CD4-positive, alpha-beta T cell treated with Interferon gamma for 1 hour (primary cell): ENCODE measurements around the gene COQ7.

Source experiments
- DNase-seq: peaks from one replicate; pipeline ENCODE4 v3.0.0-alpha.2; 2020

COQ7 gene

GRCh38 chr16:19067349-19068236 lies at the start of gene COQ7:
COQ7 (plus strand) TSS chr16:19067614; CDS start chr16:19067665, 51 bp downstream.
- peak; percentile 99 for DNase-seq

GRCh38 chr16:19020689-19021088 lies 46.7 kb upstream of the COQ7 start:
- DNase-seq = no peak

DNA sequence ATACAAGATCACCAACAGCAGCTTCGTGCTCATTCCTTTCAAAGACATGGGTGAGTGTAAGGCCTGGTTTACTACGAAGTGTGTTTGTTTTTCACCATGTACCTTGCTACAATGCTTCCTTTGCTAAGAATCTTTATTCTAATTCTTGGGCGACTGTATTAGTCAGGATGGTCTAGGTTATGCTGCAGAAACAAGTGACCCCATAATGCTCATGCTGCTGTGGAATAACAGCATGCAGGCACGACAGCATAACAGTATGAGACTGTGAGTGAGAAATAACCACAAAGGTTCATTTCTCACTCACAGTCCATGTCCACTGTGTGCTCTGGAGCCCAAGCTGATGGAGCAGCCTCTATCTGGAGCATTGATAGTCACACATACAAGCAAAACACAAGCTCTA lies 45.7 kb upstream of the COQ7 start:
- no peak for DNase-seq

DNA sequence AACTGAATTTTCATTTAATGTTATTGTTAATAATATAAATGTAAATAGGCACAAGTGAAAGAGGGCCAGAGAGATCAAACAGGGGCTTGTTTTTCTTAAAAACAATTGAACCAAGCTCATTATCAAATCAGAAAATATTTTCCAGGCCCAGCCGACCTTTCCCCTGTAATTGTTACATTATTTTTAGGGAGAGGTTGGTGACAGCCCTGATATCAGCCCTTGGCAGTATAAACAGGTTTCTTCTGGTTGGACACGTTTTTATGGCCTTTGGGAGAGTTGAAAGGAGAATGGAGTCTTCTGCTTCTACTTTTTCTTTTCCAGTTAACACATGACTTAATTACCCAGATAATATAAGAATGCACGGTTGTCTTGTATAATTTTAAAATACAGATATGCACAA lies 40.0 kb upstream of the COQ7 start:
- DNase-seq = no peak

GRCh38 chr16:19029980-19030379 lies 37.4 kb upstream of the COQ7 start:
- no peak for DNase-seq

- DNase-seq = no peak
These were observed 35.7 kb upstream of the COQ7 start for GRCh38 chr16:19031738-19032137.

DNA sequence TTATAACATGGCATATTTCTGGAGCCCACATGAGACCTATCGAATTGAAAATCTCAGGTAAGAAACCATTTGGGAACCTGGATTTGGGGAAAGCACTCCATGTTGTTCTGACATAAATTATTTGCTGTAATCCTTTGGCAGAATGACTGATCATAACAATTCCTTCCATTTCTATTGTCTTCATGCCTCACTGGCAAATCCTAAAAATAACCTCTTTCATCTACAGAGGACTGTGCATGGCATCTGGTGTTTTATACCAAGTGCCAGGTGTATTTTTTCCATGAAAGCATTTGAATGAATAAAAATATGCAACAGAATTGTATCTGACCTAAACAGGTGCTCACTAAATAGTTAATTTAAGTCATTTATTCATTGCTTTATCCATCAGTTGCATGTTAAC lies 33.7 kb upstream of the COQ7 start:
- no peak for DNase-seq

GRCh38 chr16:19040400-19040799 lies 27.0 kb upstream of the COQ7 start:
- no peak for DNase-seq

- DNase-seq = no peak
These were observed 22.6 kb upstream of the COQ7 start for GRCh38 chr16:19044769-19045168.

GRCh38 chr16:19046062-19046461 lies 21.4 kb upstream of the COQ7 start:
- DNase-seq = no peak

DNA sequence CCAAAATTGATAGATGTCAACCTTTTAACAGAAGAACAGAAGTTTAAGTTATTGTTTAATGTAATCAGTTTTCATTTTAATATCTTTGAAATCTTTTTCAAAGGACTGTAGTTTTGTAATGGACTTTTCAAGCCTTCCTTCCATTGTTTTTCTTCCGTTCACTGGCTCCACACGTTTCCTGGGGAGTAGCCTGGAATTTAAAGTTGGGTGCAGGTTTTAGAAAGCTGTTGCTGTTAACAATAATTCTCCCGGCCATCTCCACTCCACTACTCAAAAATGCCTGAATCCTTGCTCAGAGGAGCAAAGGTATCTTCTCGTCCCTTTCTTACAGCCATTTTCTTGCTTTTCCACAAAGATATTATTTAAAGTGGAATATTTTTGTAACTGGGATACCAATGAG lies 4.7 kb upstream of the COQ7 start:
- no peak for DNase-seq

- DNase-seq = no peak
These were observed 446 bp upstream of the COQ7 start for GRCh38 chr16:19066988-19067348.

- DNase-seq = no peak
These were observed 912 bp downstream of the COQ7 start for GRCh38 chr16:19068237-19068815.

DNA sequence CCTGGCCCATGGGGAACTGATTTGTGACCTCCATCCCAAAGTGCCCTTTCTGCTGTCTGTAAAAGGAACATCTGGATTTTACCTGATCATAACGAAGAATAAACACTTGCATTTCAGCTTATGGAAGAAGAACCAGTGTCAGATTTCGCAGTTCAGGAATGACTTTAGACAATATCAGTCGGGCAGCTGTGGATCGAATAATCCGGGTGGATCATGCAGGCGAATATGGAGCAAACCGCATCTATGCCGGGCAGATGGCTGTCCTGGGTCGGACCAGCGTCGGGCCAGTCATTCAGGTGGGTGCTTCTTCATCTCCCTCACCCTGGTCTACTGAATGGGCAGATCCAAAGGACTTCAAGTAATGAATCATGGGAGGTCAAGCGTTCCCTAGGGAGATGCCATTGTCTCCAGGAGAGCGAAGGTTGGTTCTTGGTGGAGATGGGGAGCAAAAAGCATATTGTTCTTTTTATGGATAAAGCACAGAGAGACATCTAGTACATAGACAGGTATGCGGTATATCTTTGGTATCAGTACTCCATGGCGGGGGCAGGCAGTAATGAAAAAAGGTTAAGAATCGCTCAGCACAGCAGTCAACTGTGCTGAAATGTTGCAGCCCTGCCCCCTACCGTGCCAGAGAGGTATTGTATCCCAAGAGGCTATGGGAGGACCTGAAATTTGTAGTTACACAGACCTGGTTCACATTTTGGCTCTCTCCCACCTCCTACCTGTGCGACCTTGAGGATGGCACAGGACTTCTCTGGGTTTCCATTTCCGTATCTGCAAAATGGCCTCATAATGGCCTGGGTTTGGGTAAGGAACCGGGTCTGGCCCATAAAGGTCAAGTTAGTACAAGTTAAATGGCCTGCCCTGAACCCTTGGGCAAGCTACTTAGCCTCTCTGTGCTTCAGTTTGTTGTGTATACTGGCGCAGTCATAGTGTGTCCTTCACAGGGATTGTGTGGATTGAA lies 4.7 kb downstream of the COQ7 start:
- DNase-seq = peak; percentile 42

GRCh38 chr16:19073344-19073743 lies 5.9 kb downstream of the COQ7 start:
- DNase-seq = no peak

GRCh38 chr16:19073863-19074262 lies 6.4 kb downstream of the COQ7 start:
- DNase-seq = no peak

- no peak for DNase-seq
These were observed 8.1 kb downstream of the COQ7 start for GRCh38 chr16:19075511-19075910.

DNA sequence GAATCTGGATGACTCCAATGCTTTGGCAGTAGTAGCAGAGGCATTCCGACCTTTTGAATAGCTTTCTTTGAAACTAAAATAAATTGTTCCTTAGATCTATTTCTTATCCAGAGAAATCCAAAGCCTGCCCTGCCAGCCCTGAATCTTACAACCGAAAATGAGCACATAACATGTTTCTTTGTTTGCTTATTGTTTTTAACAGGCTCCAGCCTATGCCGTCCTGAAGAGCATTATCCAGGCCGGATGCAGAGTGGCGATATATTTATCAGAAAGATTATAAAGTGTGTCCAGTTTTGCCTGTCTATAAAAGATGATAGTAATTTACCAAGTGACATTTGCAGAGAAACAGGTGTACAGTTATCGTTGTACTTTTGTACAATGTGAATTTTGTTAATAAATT lies 10.5 kb downstream of the COQ7 start:
- DNase-seq = no peak

DNA sequence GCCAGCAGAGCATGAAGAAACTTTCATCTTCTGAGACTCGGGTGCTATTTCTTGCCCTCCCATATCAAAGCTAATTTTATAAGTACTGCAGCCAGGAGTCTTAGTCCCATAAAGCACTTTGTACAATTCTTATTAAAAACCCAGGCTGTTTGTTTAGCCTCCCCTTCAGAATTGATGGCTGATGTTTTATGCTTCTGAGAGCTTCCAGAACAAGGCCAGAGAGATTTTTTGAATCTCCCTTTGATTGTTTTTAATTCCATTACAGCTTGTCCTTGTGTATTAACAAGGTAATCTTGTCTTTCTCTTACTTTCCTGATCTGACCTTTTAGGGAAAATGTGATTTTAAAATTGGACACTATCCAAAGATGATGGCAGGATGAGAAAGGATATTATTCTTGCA lies 16.3 kb downstream of the COQ7 start:
- DNase-seq = no peak

DNA sequence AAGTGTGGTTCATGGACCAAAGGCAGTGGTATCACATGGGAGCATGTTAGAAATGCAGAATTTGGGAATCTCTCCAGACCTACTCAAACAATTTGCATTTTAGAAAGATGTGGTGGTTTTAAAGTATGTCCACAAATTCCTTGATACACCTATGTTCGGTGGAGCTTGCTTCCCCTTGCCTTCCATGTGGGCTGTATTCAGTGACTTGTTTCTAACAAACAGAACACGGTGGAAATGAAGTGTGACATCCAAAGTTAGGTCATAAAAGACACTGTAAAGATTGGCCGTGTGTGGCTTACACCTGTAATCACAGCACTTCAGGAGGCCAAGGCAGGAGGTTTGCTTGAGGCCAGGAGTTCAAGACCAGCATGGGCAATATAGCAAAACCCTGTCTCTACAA lies 16.7 kb downstream of the COQ7 start:
- no peak for DNase-seq

DNA sequence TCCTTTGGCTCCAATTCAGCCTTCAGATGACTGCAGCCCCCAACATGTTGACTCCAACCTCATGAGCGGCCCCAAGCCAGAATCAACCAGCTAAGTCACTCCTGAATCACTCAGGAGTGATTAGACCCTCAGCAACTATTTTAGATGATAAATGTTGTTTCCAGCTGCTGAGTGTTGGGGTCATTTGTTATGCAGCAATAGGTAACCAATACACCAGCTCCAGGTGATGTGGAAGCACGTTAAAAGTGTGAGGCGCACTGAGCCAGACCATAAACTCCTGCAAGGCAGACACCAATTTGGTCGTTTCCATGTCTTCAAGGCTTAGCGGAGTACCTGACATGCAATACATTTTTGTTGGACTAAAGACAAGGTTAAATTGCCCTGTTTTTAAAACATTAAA lies 17.5 kb downstream of the COQ7 start:
- DNase-seq = no peak

DNA sequence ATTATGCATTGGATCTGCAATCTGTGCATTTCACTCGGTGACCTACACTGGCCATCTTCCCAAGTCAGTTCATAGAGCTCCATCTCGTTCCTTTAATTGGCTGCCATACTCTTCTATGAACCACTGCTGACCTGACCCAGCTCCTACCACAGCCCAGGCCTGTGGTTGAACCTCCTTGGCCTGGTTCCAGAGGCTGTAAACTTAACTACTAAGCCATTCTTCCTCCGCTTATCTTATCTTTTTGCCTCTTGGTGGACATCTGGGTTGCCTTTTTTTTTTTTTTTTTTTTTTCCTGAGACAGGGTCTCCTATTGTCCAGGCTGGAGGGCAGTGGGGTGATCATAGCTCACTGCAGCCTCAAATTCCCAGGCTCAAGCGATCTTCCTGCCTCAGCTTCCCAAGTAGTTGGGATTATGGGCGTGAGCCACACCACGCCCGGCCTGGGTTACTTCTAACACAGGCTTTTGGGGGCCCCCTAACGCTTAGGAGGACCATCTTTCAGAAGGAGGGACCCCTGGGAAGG lies 18.3 kb downstream of the COQ7 start:
- DNase-seq = no peak
